Measurements from ENCODE around the gene ZCCHC13. TPM values are rescaled to one million over a fixed set of nuclear protein-coding genes. Genes with fewer than 3 reads are reported as not detected.
"Not testable (repeated sequence)": the region's sequence is repeated elsewhere in the genome, so short reads cannot be mapped to it uniquely, and the experiment has no call there.

The ZCCHC13 gene
- total and polyA plus RNA-seq, 7 donors = not detected

GRCh38 chrX:74324131-74324530 is 20.2 kb downstream of the ZCCHC13 start:
- H3K4me1 ChIP-seq = no peaks in the 10 kb centered on the region
- no peaks in the 10 kb centered on the region for H3K36me3 ChIP-seq
- TF ChIP-seq POLR2A (IDR thresholded peaks at IDR 0.05) (no peak), EP300 (IDR thresholded peaks at IDR 0.05) (no peak), CTCF (IDR thresholded peaks at IDR 0.05) (no peak), POLR2AphosphoS5 (IDR thresholded peaks at IDR 0.05) (no peak)
- 79 to 86% methylated on average over 5 of the region's 5 CpGs for WGBS, 2 donors
- no peak overlapping the region for H3K4me3 ChIP-seq
- no peak overlapping the region for H3K27ac ChIP-seq
- intact Hi-C loops (cut with DNase I) = no loop called here
- no peaks in the 10 kb centered on the region for H3K27me3 ChIP-seq
- no peaks in the 10 kb centered on the region for H3K9me3 ChIP-seq
- DNase-seq = no peak

- WGBS, 2 donors = 24 to 52% methylated on average over 8 to 9 of the region's 9 CpGs
- Histone ChIP-seq H3K4me1 (no peaks in the 10 kb centered on the region), H3K36me3 (no peaks in the 10 kb centered on the region), H3K27ac (no peak overlapping the region), H3K4me3 (no peak overlapping the region), H3K27me3 (no peaks in the 10 kb centered on the region), H3K9me3 (no peaks in the 10 kb centered on the region)
- TF ChIP-seq POLR2A (IDR thresholded peaks at IDR 0.05) (no peak), POLR2AphosphoS5 (IDR thresholded peaks at IDR 0.05) (no peak), CTCF (IDR thresholded peaks at IDR 0.05) (no peak), EP300 (IDR thresholded peaks at IDR 0.05) (no peak)
- intact Hi-C loops (cut with DNase I) = no loop called here
- DNase-seq = no peak
Observed at GRCh38 chrX:74325130-74326059, 21.4 kb downstream of the ZCCHC13 start.

GRCh38 chrX:74338852-74339251 is 34.9 kb downstream of the ZCCHC13 start:
- no peak for TF ChIP-seq EP300 (IDR thresholded peaks at IDR 0.05)
- TF ChIP-seq CTCF (IDR thresholded peaks at IDR 0.05) = no peak
- no peak for TF ChIP-seq POLR2AphosphoS5 (IDR thresholded peaks at IDR 0.05)
- no peak for TF ChIP-seq POLR2A (IDR thresholded peaks at IDR 0.05)
- no peaks in the 10 kb centered on the region for H3K27me3 ChIP-seq
- H3K4me3 ChIP-seq = no peak overlapping the region
- H3K4me1 ChIP-seq = no peaks in the 10 kb centered on the region
- DNase-seq = no peak
- intact Hi-C loops (cut with DNase I) = no loop called here
- H3K27ac ChIP-seq = no peak overlapping the region
- H3K9me3 ChIP-seq = no peaks in the 10 kb centered on the region
- H3K36me3 ChIP-seq = no peaks in the 10 kb centered on the region

GRCh38 chrX:74340051-74340450 is 36.1 kb downstream of the ZCCHC13 start:
- no peak for TF ChIP-seq EP300 (IDR thresholded peaks at IDR 0.05)
- TF ChIP-seq POLR2A (IDR thresholded peaks at IDR 0.05) = no peak
- TF ChIP-seq POLR2AphosphoS5 (IDR thresholded peaks at IDR 0.05) = no peak
- TF ChIP-seq CTCF (IDR thresholded peaks at IDR 0.05) = no peak
- Histone ChIP-seq H3K9me3 (no peaks in the 10 kb centered on the region), H3K36me3 (no peaks in the 10 kb centered on the region), H3K27me3 (no peaks in the 10 kb centered on the region), H3K27ac (no peak overlapping the region), H3K4me1 (no peaks in the 10 kb centered on the region), H3K4me3 (no peak overlapping the region)
- intact Hi-C loops (cut with DNase I) = loop anchor here (10.0 kb wide), 1 partner anchor 205 kb away; no protein-coding TSS in a partner anchor
- no peak for DNase-seq

- H3K4me3 ChIP-seq, H3K36me3 ChIP-seq, H3K27me3 ChIP-seq, DNase-seq, H3K27ac ChIP-seq, H3K9me3 ChIP-seq, H3K4me1 ChIP-seq: not testable (repeated sequence)
- WGBS, 2 donors = 81% methylated on average over 5 of the region's 5 CpGs
- intact Hi-C loops (cut with DNase I) = loop anchor here (10.0 kb wide), 1 partner anchor 207 kb away; no protein-coding TSS in a partner anchor
Observed at GRCh38 chrX:74342211-74342610, 38.2 kb downstream of the ZCCHC13 start.
